Left ventricle myocardium inferior (tissue), 1 donor: ENCODE data around the gene SERPINA9. TPM values are rescaled to one million over a fixed set of nuclear protein-coding genes. Genes with fewer than 3 reads are reported as not detected.

Experiments
- DNase-seq: peaks from one replicate; pipeline ENCODE4 v3.0.0-alpha.2; 2020
- H3K27ac ChIP-seq: fragments of 200-600 bp; replicated peaks from 2 replicates; pipeline ENCODE4 v1.8.0; 2021
- H3K27me3 ChIP-seq: fragments of 200-600 bp; 2 replicates; pipeline ENCODE4 v1.8.0; 2021; ENCODE audit warnings: low read depth
- H3K36me3 ChIP-seq: fragments of 200-600 bp; 2 replicates; pipeline ENCODE4 v1.8.0; 2021
- H3K4me1 ChIP-seq: fragments of 200-600 bp; 2 replicates; pipeline ENCODE4 v1.8.0; 2021
- H3K4me3 ChIP-seq: fragments of 200-600 bp; 2 replicates; pipeline ENCODE4 v1.8.0; 2021; ENCODE audit warnings: mild to moderate bottlenecking, moderate library complexity
- H3K9me3 ChIP-seq: fragments of 200-600 bp; replicated peaks from 2 replicates; pipeline ENCODE4 v1.8.0; 2021
- intact Hi-C: fragments of 100-400 bp; cut with micrococcal nuclease; formaldehyde crosslinking; loops from one replicate; pipeline ENCODE4 v1.11.0; 2022
- total RNA-seq: library from RNA; stranded (reverse); fragmentation: NEBNext Ultra II Directional; extraction: Animal tissue kit (Norgen Biotek cat#: 25700); gene quantifications from one replicate; pipeline ENCODE4 v1.2.1, GENCODE V29; 2021
- TF ChIP-seq, protein P1 (sequence below): fragments of 200-600 bp; IDR thresholded peaks from 2 replicates; pipeline ENCODE4 v1.8.0; 2021; ENCODE audit warnings: antibody characterized with exemption, mild to moderate bottlenecking, borderline replicate concordance
- donor health status: DM: no; HTN: yes; CAD: no; lungs with severe emphysema.

The SERPINA9 gene
- total RNA-seq, 1 donor from 2014 or later, result not detected

GRCh38 chr14:94466706-94467370 lies 9.2 kb downstream of the SERPINA9 start:
- no peak overlapping the region for H3K4me3 ChIP-seq
- H3K27ac ChIP-seq, result no peak overlapping the region
- TF ChIP-seq, protein P1, sequence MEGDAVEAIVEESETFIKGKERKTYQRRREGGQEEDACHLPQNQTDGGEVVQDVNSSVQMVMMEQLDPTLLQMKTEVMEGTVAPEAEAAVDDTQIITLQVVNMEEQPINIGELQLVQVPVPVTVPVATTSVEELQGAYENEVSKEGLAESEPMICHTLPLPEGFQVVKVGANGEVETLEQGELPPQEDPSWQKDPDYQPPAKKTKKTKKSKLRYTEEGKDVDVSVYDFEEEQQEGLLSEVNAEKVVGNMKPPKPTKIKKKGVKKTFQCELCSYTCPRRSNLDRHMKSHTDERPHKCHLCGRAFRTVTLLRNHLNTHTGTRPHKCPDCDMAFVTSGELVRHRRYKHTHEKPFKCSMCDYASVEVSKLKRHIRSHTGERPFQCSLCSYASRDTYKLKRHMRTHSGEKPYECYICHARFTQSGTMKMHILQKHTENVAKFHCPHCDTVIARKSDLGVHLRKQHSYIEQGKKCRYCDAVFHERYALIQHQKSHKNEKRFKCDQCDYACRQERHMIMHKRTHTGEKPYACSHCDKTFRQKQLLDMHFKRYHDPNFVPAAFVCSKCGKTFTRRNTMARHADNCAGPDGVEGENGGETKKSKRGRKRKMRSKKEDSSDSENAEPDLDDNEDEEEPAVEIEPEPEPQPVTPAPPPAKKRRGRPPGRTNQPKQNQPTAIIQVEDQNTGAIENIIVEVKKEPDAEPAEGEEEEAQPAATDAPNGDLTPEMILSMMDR, result no peak
- no peak for DNase-seq
- peaks cover 17% of the 10 kb centered on the region for H3K9me3 ChIP-seq
- intact Hi-C loops, result no loop called here
- no peaks in the 10 kb centered on the region for H3K36me3 ChIP-seq
- no peaks in the 10 kb centered on the region for H3K4me1 ChIP-seq
- peaks cover 53% of the 10 kb centered on the region for H3K27me3 ChIP-seq

DNA sequence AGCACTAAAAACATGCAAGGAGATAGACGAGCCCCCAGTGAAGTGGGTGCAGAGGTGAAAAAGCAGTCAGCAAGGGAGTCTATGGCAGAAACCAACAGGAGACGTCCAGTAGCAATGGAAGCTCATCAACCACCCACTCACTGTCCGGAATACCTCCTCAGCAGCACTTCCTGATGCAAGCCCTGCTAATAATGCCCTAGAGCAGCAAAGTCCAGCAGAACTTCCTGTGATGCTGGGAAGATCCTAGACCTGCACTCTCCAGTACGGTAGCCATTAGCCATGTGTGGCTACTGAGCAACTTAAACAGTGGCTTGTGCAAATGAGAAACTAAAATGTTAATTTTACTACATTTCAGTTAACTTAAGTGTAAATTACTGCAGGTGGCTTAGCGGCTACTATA lies 11.0 kb downstream of the SERPINA9 start:
- Histone ChIP-seq H3K9me3 (peaks cover 17% of the 10 kb centered on the region), H3K27me3 (peaks cover 48% of the 10 kb centered on the region), H3K36me3 (no peaks in the 10 kb centered on the region), H3K4me3 (no peak overlapping the region), H3K4me1 (no peaks in the 10 kb centered on the region), H3K27ac (no peak overlapping the region)
- intact Hi-C loops, result no loop called here
- TF ChIP-seq, protein P1, result no peak
- no peak for DNase-seq

- H3K9me3 ChIP-seq, result peaks cover 17% of the 10 kb centered on the region
These were observed 11.7 kb downstream of the SERPINA9 start for GRCh38 chr14:94464290-94464689.

DNA sequence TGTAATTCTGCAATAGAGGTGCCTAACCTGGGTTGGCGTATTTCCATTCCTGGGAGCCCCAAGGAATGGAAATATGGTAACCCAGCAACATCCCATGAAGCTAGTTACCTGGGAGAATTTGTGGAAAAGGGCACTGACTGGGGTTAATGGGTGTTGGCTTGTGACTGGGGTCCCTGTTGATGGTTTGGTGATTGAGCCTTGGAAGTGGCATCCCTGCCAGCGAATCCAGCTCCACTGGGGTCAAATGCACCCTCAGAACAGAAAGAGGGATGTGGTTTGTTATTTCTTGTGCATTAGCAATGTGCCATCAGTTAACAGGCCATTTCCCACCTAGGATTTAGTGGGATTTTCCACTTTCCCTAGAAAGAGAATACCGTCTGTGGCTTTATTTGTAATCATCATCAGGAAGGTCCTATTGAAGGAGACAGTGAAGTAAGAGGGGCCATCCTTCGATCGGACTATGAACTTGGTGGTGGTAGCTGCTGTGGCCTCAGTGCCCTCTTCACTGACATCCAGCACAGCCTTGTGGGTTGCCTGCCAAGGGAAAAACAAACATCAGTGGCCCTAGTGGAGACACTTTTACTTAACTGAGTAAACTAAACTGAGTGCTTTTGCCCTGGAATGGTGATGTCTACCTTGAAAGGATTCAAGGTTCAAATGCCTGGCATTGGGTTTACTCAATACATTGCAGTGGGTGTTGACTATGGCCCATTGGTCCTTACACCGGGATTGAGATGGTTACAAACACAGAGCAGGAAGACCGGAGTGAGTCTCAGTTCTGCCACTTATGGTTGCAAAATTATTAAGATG lies 13.0 kb downstream of the SERPINA9 start:
- no peaks in the 10 kb centered on the region for H3K4me1 ChIP-seq
- H3K4me3 ChIP-seq, result no peak overlapping the region
- DNase-seq, result no peak
- H3K27me3 ChIP-seq, result peaks cover 39% of the 10 kb centered on the region
- TF ChIP-seq, protein P1, result no peak
- H3K27ac ChIP-seq, result no peak overlapping the region
- H3K36me3 ChIP-seq, result no peaks in the 10 kb centered on the region
- intact Hi-C loops, result no loop called here
- H3K9me3 ChIP-seq, result peaks cover 26% of the 10 kb centered on the region

More at GRCh38 chr14:94464290-94464689, 11.7 kb downstream of the SERPINA9 start:
- TF ChIP-seq, protein P1, result no peak
- no peak overlapping the region for H3K4me3 ChIP-seq
- no peaks in the 10 kb centered on the region for H3K36me3 ChIP-seq
- no peak for DNase-seq
- peaks cover 48% of the 10 kb centered on the region for H3K27me3 ChIP-seq
- H3K27ac ChIP-seq, result no peak overlapping the region
- no peaks in the 10 kb centered on the region for H3K4me1 ChIP-seq
- intact Hi-C loops, result no loop called here

DNA sequence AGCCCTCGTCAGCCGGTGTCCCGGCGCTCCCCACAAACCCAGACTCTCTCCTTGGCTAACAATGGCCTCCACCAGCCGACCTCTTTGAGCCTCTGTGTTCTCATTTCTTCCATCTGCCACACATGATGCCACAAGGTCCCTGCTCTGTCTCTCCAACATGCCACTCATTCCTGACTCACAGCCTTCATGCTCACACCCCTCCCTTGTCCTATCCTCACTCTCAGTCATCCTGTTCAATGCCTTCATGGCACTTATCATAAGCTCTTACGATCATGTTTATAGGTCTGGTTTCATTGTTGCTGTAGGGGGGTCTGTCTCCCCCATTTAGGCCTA lies 13.8 kb downstream of the SERPINA9 start:
- H3K9me3 ChIP-seq, result peaks cover 33% of the 10 kb centered on the region
- H3K4me3 ChIP-seq, result no peak overlapping the region
- TF ChIP-seq, protein P1, result no peak
- no peaks in the 10 kb centered on the region for H3K36me3 ChIP-seq
- no peak overlapping the region for H3K27ac ChIP-seq
- H3K27me3 ChIP-seq, result peaks cover 34% of the 10 kb centered on the region
- intact Hi-C loops, result no loop called here
- no peak for DNase-seq
- no peaks in the 10 kb centered on the region for H3K4me1 ChIP-seq
